ENCODE results near the gene FOXS1. TPM values are rescaled to one million over a fixed set of nuclear protein-coding genes. Genes with fewer than 3 reads are reported as not detected.

FOXS1 gene
- total RNA-seq, 4 donors from 2014 or later: 0.32 to 0.38 TPM; not detected in 2

DNA sequence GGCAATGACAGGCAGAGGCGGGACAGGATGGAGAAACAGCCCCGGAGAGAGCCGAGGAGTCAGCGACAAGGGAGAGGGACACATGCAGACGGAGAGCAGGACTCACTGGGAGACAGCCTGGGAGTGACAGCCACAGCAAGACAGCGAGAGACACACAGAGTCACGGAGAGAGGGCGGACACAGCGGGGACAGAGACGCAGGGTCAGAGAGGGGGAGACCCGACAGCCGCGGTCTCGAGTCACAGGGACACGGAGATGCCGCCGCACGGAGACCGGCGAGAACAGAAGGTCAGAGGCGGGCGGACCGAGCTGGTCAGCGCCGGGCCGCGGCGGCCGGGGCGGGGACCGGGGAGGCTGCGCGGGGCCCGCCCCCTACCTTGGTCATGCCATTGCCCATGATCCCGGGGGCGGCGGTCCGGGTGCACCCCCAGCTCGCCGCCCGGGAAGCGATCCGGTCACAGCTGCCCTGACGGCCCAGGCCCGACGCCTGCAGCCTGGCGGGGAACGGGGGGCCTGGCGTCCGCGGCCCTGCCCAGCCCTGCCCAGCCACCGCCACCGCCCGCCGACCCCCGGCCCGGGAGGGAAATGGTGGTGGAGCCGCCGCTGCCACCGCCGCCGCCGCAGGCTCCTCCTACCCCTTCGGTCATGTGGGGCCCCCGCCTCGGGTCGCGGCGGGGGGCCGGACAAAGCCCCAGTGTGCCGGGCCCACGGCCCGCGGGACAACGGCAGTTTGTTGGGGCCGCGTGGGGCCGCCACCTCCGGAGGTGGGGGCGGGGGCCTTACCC, 24.7 kb upstream of the FOXS1 start, which contains the start of the genes DUSP15 and TTLL9:
TSS of gene DUSP15 (minus strand) at position 586 of the 784 bp plus-strand sequence. CDS start at position 396, 190 bp downstream.
TSS of gene TTLL9 (plus strand) at position 693 of the 784 bp plus-strand sequence. CDS start 493 bp downstream, outside the sequence.
- no peak for DNase-seq
- H3K27ac ChIP-seq: peak within 1 kb of the TSS in 3 of 4 donors; percentile 27 to 66 (median 51)
- 2% methylated on average over 14 to 15 of the region's 80 CpGs for WGBS, 2 donors
- peaks cover 5 to 23% (median 6%) of the 10 kb centered on the region in 3 donors for H3K4me1 ChIP-seq
- H3K9me3 ChIP-seq: no peaks in the 10 kb centered on the region
- peaks cover 0 to 43% (median 5%) of the 10 kb centered on the region in 4 donors for H3K27me3 ChIP-seq
- H3K4me3 ChIP-seq: peak within 1 kb of the TSS; percentile 38 to 74 (median 56)
- no peaks in the 10 kb centered on the region for H3K36me3 ChIP-seq
- intact Hi-C loops (cut with DNase I): no loop called here
- no peak for TF ChIP-seq POLR2A (IDR thresholded peaks at IDR 0.05)
- TF ChIP-seq, protein P1, sequence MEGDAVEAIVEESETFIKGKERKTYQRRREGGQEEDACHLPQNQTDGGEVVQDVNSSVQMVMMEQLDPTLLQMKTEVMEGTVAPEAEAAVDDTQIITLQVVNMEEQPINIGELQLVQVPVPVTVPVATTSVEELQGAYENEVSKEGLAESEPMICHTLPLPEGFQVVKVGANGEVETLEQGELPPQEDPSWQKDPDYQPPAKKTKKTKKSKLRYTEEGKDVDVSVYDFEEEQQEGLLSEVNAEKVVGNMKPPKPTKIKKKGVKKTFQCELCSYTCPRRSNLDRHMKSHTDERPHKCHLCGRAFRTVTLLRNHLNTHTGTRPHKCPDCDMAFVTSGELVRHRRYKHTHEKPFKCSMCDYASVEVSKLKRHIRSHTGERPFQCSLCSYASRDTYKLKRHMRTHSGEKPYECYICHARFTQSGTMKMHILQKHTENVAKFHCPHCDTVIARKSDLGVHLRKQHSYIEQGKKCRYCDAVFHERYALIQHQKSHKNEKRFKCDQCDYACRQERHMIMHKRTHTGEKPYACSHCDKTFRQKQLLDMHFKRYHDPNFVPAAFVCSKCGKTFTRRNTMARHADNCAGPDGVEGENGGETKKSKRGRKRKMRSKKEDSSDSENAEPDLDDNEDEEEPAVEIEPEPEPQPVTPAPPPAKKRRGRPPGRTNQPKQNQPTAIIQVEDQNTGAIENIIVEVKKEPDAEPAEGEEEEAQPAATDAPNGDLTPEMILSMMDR (IDR thresholded peaks at IDR 0.05): no peak

DNA sequence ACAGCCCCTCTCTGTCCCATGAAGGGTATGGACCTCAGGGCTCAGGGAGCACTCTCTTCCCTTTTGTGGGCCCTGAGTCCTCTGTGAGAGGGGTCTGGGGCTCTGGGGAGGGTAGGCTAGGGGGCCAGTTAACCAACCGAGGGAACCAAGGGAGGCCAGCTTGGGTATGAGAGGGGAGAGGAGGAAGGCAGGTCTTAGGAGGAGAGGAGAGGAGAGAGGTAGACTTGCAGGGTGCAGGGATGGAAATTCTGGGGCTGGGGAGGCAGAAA, 24.2 kb upstream of the FOXS1 start:
- H3K36me3 ChIP-seq: no peaks in the 10 kb centered on the region
- intact Hi-C loops (cut with DNase I): no loop called here
- no peak overlapping the region for H3K27ac ChIP-seq
- no peak for DNase-seq
- TF ChIP-seq, protein P1 (IDR thresholded peaks at IDR 0.05): no peak
- no peak for TF ChIP-seq POLR2A (IDR thresholded peaks at IDR 0.05)
- no peaks in the 10 kb centered on the region for H3K9me3 ChIP-seq
- peaks cover 0 to 43% (median 5%) of the 10 kb centered on the region in 4 donors for H3K27me3 ChIP-seq
- peak overlapping the region; percentile 38 to 74 (median 56) for H3K4me3 ChIP-seq
- H3K4me1 ChIP-seq: peaks cover 5 to 23% (median 6%) of the 10 kb centered on the region in 3 donors
- WGBS, 2 donors: 13 to 25% methylated on average over 1 of the region's 1 CpG

DNA sequence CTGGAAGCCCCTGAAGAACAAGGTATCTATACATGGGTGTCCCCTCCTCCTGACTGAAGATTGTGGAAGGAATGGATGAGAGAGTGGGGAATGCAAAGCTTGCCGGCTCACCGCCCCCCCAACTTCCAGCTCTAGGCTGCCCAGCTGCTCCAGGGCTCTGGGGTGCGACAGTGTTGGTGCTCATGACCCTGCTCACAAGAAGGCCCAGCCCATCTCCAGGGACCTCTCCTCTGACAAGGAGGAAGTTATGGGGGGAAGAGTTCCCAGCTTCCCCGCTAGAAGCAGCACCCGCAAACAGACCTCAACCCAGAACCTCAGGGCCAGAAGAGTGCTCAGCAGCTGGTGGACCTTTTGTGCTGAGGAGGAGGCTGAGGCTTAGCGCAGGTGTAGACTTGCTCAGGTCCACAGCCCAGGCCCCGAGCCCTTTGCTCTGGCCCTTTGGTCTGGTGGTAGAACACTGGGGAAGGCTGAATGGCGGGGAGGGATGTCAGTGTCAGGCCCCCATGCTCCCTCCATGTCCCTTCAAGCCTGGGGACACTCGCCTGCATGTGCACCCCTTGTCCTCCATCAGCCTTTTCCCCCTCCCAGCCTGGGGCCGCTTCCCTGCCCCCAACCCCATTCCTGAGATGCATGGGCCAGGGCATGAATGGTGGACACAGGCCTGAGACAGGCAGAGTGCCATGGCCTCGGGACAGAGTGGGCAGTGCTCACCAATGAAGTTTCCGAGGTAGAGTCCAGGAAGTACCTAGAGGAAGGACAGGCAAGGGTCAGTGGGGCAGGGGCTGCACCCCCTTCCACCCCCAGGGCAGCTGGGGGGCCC, 23.7 kb upstream of the FOXS1 start:
- Histone ChIP-seq H3K36me3 (no peaks in the 10 kb centered on the region), H3K9me3 (no peaks in the 10 kb centered on the region), H3K27ac (no peak overlapping the region), H3K27me3 (peaks cover 0 to 43% (median 5%) of the 10 kb centered on the region in 4 donors), H3K4me1 (peaks cover 5 to 23% (median 6%) of the 10 kb centered on the region in 3 donors), H3K4me3 (peak overlapping the region in 2 of 4 donors; percentile 38 to 74)
- WGBS, 2 donors: 57 to 92% methylated on average over 2 of the region's 12 CpGs
- intact Hi-C loops (cut with DNase I): no loop called here
- no peak for TF ChIP-seq POLR2A (IDR thresholded peaks at IDR 0.05)
- TF ChIP-seq, protein P1 (IDR thresholded peaks at IDR 0.05): no peak
- DNase-seq: no peak

DNA sequence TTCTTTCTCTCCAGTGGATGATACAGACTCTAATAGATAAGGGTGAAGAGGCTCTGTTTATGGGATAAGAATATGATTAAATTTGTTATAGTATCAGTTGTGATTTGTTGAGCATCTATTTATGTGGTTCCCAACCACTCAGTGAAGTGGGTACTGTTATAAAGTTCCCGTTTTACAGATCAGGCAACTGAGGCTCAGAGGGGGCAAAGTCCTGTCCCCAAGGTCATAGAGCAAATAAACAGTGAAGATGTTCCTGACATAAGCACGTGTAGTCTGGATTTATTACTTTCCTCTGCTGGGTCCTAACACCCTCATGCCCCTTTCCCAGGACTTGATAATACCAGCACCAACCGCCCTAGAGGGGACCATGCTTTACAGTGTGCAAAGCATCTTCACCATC, 20.8 kb upstream of the FOXS1 start:
- no peak overlapping the region for H3K4me3 ChIP-seq
- 21 to 67% methylated on average over 2 to 3 of the region's 3 CpGs for WGBS, 2 donors
- H3K27ac ChIP-seq: no peak overlapping the region
- TF ChIP-seq, protein P1 (IDR thresholded peaks at IDR 0.05): no peak
- no peak for TF ChIP-seq POLR2A (IDR thresholded peaks at IDR 0.05)
- intact Hi-C loops (cut with DNase I): no loop called here
- peaks cover 0 to 39% (median 5%) of the 10 kb centered on the region in 4 donors for H3K27me3 ChIP-seq
- H3K4me1 ChIP-seq: peaks cover 6 to 30% (median 12%) of the 10 kb centered on the region in 3 donors
- DNase-seq: no peak
- H3K36me3 ChIP-seq: no peaks in the 10 kb centered on the region
- H3K9me3 ChIP-seq: no peaks in the 10 kb centered on the region

Data from esophagus squamous epithelium (tissue), 5 donors.